Prostate gland (tissue), 2 donors: Measurements from ENCODE around the gene EXOC3. TPM values are rescaled to one million over a fixed set of nuclear protein-coding genes. Genes with fewer than 3 reads are reported as not detected.
A peak's percentile ranks its signal among the peaks of the same experiment; 100 is the strongest.
"Not testable (repeated sequence)": the region's sequence is repeated elsewhere in the genome, so short reads cannot be mapped to it uniquely, and the experiment has no call there.

Experiments
- DNase-seq: peaks from one replicate; pipeline ENCODE4 v3.0.0-alpha.2; 2019; ENCODE audit warnings: low spot score
- H3K27ac ChIP-seq, 2 donors: fragments of 200-600 bp; sonication (generic); 2 replicates each; pipeline ENCODE4 v1.5.1; 2017 to 2019
- H3K27me3 ChIP-seq: fragments of 200-600 bp; sonication (generic); replicated peaks from 2 replicates; pipeline ENCODE4 v1.5.1; 2019; ENCODE audit not compliant: insufficient read depth
- H3K36me3 ChIP-seq, 2 donors: fragments of 200-600 bp; sonication (generic); 1 replicate in 1 of 2; 2 replicates in 1 of 2; pipeline versions ENCODE4 v1.5.1 to v1.8.1; 2017 to 2019
- H3K4me1 ChIP-seq: fragments of 200-600 bp; sonication (generic); replicated peaks from 2 replicates; pipeline ENCODE4 v1.5.1; 2019
- H3K4me3 ChIP-seq, 2 donors: fragments of 200-600 bp; sonication (generic); 2 replicates each; pipeline ENCODE4 v1.5.1; 2017 to 2019
- H3K9me3 ChIP-seq: fragments of 200-600 bp; sonication (generic); 2 replicates; pipeline ENCODE4 v1.5.1; 2017
- CTCF ChIP-seq, 4 experiments: fragments of 200-600 bp in 2 of 4; fragments of 450-650 bp in 2 of 4; sonication (generic) in 2 of 4; IDR thresholded peaks; 1 replicate in 3 of 4; 2 replicates in 1 of 4; pipeline ENCODE4 v1.5.1; 2016 to 2019; ENCODE audit warnings: antibody characterized with exemption in 4 of 4, mild to moderate bottlenecking in 2 of 4, moderate library complexity in 2 of 4
- POLR2A ChIP-seq: fragments of 450-650 bp; IDR thresholded peaks from one replicate; pipeline ENCODE4 v1.6.1; 2016; ENCODE audit warnings: antibody characterized with exemption, mild to moderate bottlenecking
- POLR2AphosphoS5 ChIP-seq: sonication (generic); formaldehyde crosslinking; IDR thresholded peaks from one replicate; pipeline ENCODE4 v1.6.1; 2017; ENCODE audit warnings: antibody characterized with exemption
- WGBS: methylation state at CpG from one replicate; pipeline ENCODE4 v1.1.5; 2018; 5-methylcytosine and 5-hydroxymethylcytosine counted together
- intact Hi-C: fragments of 100-400 bp; cut with DNase I; formaldehyde crosslinking; loops from one replicate; pipeline ENCODE4 v1.14.2; 2022
- total RNA-seq, 2 donors: library from RNA; depleted of rRNA; stranded (reverse); fragments of >200 nt; gene quantifications; one replicate each; pipeline ENCODE4 v1.1.0, GENCODE V29; 2016

EXOC3 gene
- total RNA-seq, 2 donors from 2014 or later: 44.3 to 79.7 TPM

DNA sequence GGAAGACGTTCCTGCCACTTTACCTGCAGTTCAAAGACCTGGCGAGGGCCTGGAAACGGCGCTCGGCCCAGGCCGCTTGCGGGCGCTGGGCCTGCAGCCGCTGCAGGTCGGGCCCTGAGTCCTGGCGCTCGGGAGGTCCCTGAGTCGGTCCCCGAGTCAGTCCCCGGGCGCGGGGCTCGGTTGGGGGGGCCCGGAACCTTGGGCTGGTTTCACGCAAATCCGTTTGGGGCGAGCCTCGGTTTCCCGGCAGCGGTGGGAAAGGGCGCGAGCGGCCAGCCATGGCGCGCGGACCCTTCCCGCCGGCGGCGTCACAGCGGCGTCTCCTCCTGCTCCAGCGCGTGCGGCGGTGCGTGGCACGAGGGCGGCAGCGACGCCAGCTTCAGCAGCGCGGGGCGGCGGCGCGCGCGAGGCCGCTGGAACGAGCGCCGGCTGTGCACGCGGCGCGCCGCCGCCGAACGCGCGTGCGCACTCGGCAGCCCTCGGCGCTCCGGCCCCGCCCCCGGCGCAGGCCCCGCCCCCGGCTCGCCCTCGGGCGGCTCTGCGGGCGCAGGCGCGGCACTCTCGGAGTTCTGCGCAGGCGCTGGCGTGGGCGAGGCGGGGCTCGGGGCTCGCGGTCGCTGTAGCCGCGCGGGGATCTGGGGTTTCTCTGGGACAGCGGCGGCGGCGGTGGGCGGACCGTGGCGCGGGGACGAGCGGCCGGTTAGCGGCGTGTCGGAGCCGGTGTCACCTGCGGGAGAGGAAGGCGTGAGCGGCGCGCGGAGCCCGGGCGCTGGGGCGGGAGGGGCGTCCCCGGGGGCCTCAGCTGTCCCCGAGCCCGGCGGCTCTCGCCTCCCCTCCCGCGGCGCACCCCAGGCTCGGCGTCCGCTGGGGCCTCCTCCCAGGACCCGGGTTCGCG, 29.9 kb downstream of the EXOC3 start:
- no peaks in the 10 kb centered on the region for H3K27me3 ChIP-seq
- peaks cover 12% of the 10 kb centered on the region for H3K4me1 ChIP-seq
- intact Hi-C loops: loop anchor here (10.0 kb wide), 2 partner anchors 142 to 422 kb away; partner anchors contain the start of genes BRD9, CEP72 and TRIP13
- no peaks in the 10 kb centered on the region for H3K9me3 ChIP-seq
- TF ChIP-seq CTCF (IDR thresholded peaks at IDR 0.05) (peak in 1 of 4 experiments; percentile 5), POLR2A (peak; percentile 76), POLR2AphosphoS5 (peak; percentile 47)
- H3K36me3 ChIP-seq: no peaks in the 10 kb centered on the region
- peak overlapping the region; percentile 76 to 85 for H3K4me3 ChIP-seq
- DNase-seq: peak; percentile 71
- peak overlapping the region; percentile 71 for H3K27ac ChIP-seq
- under 1% methylated on average over 121 of the region's 137 CpGs for WGBS

DNA sequence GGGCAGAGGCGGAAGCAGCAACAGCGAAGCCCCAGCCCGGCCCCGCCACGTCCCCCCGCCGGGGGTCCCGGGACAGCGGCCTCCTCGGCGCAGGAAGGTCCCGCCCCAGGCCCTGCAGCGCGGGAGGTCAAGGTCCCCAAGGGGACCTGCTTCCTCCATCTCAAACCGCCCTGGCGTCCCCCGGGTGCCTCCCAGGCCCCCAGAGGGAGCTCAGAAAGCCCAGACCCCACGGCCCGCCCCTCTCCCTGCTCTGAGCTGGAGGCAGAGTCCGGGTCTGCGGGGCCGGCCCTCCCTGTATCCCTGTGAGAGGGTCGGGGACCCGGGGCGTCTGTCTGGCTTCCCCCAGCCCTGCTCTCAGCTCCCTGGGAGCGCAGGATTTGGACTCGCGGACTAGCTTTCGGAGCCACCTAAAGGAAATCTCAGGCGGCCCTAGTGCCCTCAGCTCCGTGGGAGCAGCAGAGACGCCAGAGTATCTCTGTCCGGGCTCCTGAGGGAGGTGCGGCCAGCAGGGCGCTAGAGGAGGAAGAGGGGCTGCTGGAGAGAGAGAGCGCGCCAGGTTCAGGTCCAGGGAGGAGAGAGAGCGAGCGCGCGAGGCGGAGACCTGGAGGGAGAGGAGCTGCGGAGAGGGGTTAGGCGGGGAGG, 30.7 kb downstream of the EXOC3 start:
- intact Hi-C loops: loop anchor here (10.0 kb wide), 2 partner anchors 141 to 421 kb away; partner anchors contain the start of genes BRD9, CEP72 and TRIP13
- DNase-seq: no peak
- 0% methylated on average over 40 of the region's 44 CpGs for WGBS

GRCh38 chr5:474232-474839, 31.4 kb downstream of the EXOC3 start:
- not testable (repeated sequence) for H3K36me3 ChIP-seq, DNase-seq, H3K9me3 ChIP-seq, H3K27ac ChIP-seq, H3K27me3 ChIP-seq
- intact Hi-C loops: loop anchor here (10.0 kb wide), 2 partner anchors 140 to 420 kb away; partner anchors contain the start of genes BRD9, CEP72 and TRIP13
- H3K4me3 ChIP-seq: peak overlapping the region; percentile 76 to 85
- peaks cover 12% of the 10 kb centered on the region for H3K4me1 ChIP-seq
- 2% methylated on average over 19 of the region's 50 CpGs for WGBS

More for the DNA sequence above, 30.7 kb downstream of the EXOC3 start:
- Histone ChIP-seq H3K4me1 (peaks cover 12% of the 10 kb centered on the region), H3K4me3 (peak overlapping the region; percentile 76 to 85), H3K27me3 (no peaks in the 10 kb centered on the region), H3K9me3 (no peaks in the 10 kb centered on the region), H3K36me3 (no peaks in the 10 kb centered on the region), H3K27ac (peak overlapping the region; percentile 71)
- TF ChIP-seq POLR2A (no peak), CTCF (IDR thresholded peaks at IDR 0.05) (no peak), POLR2AphosphoS5 (no peak)

DNA sequence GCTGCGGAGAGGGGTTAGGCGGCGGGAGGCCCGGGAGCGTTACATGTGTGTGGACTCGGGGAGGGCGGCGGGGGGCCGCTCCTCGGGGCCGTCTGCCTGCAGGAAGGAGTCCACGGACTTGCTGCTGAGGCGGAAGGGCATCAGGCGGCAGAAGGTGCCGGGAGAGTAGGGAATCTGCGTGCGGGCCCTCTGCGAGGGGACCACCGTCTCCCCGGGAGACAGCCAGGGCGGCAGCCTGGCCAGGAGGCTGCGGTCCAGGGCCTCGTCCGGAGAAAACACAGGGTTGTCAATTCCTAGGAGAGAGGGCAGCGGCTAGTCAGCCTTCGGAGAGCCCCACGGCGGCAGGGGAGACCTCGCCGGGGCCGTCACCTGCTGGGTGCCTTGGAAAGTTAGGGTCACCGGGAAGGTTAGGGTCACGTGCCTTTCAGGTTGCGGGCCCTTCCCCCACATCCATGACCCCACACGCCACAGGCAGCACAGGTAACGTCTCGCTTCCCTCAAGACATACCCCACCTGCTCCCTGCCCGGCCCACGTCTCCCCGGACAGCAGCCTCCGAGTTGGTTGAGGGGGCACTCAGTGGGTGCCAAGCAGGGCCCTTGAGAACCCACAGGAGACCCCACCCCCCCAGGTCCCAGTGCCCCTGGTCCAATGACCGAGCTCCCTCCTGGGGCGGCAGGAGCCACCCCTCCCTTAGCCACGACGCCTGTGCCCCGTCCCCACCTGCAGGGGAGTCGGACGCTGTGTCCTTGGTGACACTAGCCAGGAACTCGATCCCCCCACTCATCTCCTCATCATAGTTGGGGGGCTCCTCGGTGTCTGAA, 32.1 kb downstream of the EXOC3 start:
- peaks cover 2% of the 10 kb centered on the region for H3K27me3 ChIP-seq
- no peaks in the 10 kb centered on the region for H3K36me3 ChIP-seq
- 19% methylated on average over 49 of the region's 50 CpGs for WGBS
- no peaks in the 10 kb centered on the region for H3K9me3 ChIP-seq
- DNase-seq: no peak
- peaks cover 12% of the 10 kb centered on the region for H3K4me1 ChIP-seq
- TF ChIP-seq POLR2A (no peak), POLR2AphosphoS5 (no peak), CTCF (IDR thresholded peaks at IDR 0.05) (no peak)
- intact Hi-C loops: loop anchor here (10.0 kb wide), 2 partner anchors 140 to 420 kb away; partner anchors contain the start of genes BRD9, CEP72 and TRIP13
- no peak overlapping the region for H3K27ac ChIP-seq
- peak overlapping the region in 1 of 2 donors; percentile 18 for H3K4me3 ChIP-seq
